NCI-H345 treated with DMSO at 0.1 percent for 48 hours (cell line): ENCODE results near the gene MSANTD7.
A peak's percentile ranks its signal among the peaks of the same experiment; 100 is the strongest.
"Not testable (repeated sequence)": the region's sequence is repeated elsewhere in the genome, so short reads cannot be mapped to it uniquely, and the experiment has no call there.

Source experiments
- DNase-seq: peaks from one replicate; lab custom pipeline; 2025; ENCODE audit not compliant: unreplicated experiment; lab: John Stamatoyannopoulos, UW

Gene MSANTD7, protein sequence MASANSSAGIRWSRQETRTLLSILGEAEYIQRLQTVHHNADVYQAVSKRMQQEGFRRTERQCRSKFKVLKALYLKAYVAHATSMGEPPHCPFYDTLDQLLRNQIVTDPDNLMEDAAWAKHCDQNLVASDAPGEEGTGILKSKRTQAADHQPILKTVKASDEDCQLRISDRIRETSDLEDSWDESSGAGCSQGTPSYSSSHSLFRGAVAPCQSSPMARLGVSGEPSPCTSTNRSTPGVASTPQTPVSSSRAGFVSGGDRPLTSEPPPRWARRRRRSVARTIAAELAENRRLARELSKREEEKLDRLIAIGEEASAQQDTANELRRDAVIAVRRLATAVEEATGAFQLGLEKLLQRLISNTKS

GRCh38 chr10:14837757-14838581 is at the start of gene MSANTD7, which contains the start of the genes CDNF and HSPA14:
Gene MSANTD7 (plus strand): TSS chr10:14838306. CDS start chr10:14842285, 3,979 bp downstream.
Gene CDNF (minus strand): TSS chr10:14838037. CDS start chr10:14837946, 91 bp downstream.
Gene HSPA14 (plus strand): TSS chr10:14838306. CDS start chr10:14838403, 97 bp downstream.
- DNase-seq: peak; percentile 85

- DNase-seq: no peak
These were observed 39.5 kb upstream of the MSANTD7 start for GRCh38 chr10:14798636-14799035.

DNA sequence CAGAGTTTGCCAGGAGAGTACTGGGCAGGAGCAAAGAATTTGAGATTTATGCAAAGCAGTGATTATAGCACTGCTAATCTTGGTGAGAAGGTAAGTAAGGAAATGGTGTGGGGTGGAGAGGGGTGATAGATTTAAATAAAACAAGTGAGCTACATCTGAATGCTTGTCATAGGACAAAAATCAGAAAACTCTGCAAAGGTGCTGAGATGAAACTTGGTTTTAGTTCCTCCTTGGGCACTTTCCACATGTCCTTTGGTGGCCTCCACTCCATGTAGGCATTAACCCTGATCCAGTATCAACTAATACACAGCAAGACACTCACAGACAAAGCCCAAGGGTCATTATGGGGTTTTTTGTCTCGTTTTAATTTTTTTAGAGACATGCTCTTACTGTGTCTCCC is 37.7 kb upstream of the MSANTD7 start:
- no peak for DNase-seq

DNA sequence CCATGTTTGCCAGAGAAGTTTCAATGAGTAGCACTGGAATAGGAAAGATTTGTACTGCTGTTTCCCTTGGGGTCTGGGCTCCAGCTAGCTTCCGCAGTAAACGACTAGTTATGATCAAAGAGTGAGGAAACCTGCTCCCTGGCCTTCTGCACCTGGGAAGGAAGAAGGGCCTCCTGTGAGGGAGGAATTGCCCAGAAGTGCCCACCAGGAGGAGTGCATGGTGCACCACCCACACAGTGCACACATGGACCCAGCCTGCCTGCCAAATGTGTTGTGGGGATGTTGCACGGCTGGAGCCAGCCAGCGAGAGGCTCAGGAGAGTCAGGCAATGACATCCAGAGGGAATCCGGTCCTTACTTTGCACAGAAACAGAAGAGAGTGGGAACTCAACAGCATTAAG is 36.4 kb upstream of the MSANTD7 start:
- DNase-seq: no peak

GRCh38 chr10:14803827-14804226 is 34.3 kb upstream of the MSANTD7 start:
- DNase-seq: no peak

DNA sequence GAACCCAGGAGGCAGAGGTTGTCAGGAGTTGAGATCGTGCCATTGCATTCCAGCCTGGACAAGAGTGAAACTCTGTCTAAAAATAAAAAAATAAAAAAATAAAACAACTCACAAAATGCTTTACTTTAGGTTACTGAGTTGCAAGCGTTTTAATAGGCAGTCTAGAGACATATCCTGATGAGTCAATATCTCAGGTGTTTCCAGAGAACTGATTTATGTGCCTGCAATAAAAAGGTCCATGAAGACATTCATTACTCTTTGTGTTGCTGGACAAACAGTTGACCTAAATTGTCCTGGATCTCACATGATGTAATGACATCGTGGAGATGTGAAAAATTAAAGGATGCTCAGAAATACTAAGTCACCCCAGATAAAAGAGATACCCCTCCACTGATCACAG is 31.8 kb upstream of the MSANTD7 start:
- no peak for DNase-seq

DNA sequence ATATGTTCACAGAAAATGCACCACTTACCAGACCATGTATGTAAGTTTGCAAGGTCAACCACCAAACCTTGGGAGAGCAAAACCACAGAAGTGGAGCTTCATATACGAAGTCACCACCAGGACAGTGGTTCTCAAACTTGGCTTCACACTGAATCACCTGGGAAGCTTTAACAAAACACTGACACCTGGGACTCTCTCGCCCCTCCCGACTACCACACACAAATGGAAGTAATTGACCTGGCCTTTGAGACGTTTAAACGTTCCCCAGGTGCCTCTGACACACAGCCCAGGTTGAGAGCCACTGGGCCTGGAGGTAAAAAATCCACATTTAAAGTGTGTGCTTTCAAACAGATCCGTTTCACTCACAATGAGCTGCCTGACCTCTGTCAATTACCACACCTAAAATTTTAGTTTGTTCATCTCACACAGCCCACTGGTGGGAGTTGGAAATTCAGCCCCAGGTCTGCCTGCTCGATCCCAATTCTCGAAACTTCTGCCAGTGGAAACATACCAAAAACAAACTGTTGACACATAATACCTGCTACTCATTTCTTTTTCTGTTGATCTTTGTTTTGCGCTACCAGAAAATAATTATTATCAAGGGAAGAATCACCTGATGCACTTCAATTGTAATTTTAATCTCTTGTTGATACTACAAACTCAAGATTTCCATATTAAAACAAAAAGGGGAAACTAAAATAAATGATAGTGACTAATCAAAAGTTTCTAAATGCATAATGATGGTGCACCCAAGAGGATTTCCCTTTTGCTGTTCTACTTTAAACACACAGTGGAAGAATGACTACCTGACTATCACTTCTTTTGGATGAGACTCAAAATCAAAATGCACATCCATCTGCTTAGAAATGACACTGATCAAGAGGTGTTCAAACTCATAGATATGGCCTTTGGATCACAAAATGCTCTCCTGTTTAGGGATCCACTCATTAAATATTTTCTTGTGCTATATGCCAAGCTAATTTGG is 26.8 kb upstream of the MSANTD7 start:
- DNase-seq: no peak

DNA sequence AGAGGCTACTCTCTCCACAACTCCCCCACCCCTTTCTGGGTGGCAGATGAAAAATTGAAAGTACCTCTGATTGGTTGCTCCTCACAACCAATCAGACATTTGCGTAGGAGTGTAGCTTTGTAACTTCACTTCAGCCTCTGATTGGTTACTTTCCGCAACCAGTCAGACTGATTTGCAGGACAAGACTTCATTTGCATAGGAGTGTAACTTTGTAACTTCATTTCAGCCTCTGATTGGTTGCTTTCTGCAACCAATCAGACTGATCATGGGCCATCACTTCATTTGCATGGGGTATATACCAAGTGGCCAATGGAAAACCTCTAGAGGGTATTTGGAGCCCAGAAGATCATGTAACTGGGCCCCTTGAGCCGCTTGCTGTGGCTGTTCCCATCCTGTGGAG is 25.8 kb upstream of the MSANTD7 start:
- no peak for DNase-seq

GRCh38 chr10:14815681-14816080 is 22.4 kb upstream of the MSANTD7 start:
- DNase-seq: no peak

DNA sequence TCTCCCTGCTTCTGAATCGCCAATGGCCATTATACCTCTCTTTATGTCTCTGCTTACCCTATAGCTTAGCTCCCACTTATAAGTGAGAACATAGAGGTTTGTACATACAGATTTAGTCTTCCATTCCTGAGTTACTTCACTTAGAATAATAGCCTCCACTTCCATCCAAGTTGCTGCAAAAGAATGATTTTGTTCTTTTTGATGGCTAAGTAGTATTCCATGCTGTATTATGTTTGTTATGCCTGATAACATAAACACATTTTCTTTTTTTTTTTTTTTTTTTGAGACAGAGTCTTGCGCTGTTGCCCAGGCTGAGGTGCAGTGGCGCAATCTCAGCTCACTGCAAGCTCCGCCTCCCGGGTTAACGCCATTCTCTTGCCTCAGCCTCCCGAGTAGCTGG is 21.4 kb upstream of the MSANTD7 start:
- not testable (repeated sequence) for DNase-seq

DNA sequence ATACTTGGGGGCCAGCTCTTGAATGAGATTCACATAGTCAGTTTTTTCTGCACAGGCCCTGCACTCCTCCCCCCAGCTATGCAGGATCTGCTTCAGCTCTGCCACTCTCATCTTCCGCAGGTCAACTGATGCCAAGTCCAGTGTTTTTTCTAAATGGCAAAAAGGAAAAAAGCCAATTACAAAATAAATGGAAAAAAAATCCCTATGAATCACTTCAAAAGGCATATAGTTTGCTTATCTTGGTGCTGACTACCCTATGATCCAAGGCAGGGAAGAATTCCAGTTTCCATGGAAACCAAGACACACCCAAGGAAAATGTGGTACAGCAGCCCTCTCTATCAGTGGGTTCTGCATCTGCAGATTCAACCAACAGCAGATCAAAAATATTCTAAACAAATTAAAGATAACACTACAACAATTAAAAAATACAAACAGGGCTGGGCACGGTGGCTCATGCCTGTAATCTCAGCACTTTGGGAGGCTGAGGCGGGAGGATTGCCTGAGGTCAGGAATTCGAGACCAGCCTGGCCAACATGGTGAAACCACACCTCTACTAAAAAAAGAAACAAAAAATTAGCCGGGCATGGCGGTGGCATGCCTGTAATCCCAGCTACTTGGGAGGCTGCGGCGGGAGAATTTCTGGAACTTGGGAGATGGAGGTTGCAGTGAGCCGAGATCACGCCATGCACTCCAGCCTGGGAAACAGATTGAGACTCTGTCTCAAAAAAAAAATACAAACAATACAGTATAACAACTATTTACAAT is 17.9 kb upstream of the MSANTD7 start:
- DNase-seq: no peak

GRCh38 chr10:14820775-14821154 is 17.3 kb upstream of the MSANTD7 start:
- DNase-seq: no peak

GRCh38 chr10:14821635-14822375 is 16.3 kb upstream of the MSANTD7 start:
- no peak for DNase-seq

- DNase-seq: peak; percentile 2
These were observed 15.0 kb upstream of the MSANTD7 start for GRCh38 chr10:14822879-14823755.

DNA sequence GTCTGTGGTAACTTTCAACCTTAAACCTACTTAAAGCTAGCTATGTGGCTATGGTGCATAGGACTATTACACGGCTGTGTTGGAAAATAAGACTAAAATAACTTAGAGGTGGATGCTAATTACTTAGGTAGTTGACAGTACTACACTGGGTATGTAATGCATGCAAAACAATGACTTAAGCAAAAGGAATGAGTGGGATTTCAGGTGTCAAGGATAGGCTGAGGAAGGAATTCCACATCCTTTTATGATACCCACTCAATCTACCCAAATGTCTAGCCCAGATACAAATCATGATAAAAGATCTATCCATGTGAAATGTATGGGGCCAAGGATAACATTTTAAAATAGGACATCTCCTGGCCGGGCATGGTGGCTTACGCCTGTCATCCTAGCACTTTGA is 14.1 kb upstream of the MSANTD7 start:
- no peak for DNase-seq

DNA sequence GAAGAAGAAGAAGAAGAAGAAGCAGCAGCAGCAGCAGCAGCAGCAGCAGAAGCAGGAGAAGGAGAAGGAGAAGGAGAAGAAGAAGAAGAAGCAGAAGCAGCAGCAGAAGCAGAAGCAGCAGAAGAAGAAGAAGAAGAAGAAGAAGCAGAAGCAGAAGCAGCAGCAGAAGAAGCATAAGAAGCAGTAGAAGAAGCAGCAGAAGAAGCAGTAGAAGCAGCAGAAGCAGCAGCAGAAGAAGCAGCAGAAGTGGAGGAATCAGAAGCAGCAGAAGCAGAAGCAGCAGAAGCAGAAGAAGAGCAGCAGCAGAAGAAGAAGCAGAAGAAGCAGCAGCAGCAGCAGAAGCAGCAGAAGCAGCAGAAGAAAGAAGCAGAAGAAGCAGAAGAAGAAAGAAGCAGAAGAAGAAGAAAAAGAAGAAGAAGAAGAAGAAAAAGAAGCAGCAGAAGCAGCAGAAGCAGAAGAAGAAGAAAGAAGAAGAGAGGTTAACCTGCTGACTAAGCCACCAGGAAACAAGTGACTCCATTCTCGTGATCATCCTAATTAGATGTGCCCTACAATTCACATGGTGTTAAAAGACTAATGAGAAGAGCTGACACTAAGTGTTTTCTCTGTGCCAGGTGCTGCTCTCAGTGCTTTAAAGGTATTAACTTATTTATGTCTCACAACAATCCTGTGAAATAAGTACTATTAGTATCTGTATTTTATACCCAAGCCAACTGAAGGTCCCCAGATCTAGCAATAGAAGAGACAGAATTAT is 11.9 kb upstream of the MSANTD7 start:
- DNase-seq: no peak

DNA sequence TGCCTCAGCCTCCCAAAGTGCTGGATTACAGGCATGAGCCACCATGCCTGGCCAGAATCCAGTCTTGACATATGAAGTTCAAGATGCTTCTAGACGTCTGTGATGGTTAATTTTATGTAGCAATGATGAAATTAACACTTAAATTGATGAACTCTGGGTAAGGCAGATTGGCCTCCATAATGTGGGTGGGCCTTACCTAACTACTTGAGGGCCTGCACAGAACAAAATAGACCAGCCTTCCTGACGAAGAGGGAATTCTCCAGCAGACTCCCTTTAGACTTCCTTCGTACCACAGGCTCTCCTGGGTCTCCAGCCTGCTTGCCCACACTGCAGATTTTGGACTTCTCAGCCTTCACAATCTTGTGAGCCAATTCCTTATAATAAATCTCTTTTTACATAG is 5.0 kb upstream of the MSANTD7 start:
- no peak for DNase-seq

DNA sequence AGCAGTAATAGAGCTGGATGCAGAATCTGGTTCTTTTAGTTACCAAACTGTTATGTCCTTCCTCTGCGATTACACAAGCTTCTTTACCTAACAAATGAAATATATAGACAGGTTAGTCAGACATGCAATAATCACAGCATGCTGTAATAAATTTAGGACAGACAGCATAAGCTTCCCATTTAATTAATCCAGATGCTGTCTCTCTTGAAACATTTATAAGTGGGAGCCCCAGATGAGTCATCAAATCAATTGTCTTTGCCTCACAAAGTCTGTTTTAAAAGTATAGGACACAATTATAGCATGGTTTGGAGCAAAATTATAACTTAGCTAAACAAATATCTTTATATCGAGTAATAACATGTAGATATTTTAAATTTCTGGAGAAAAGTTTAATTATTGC is 1.9 kb upstream of the MSANTD7 start:
- DNase-seq: no peak
